HepG2 (cell line): Measurements from ENCODE around the gene ROBO2. TPM values are rescaled to one million over a fixed set of nuclear protein-coding genes. Genes with fewer than 3 reads are reported as not detected.

Experiments
- ATAC-seq: fragments of 200-7000 bp; cut with Tn5 transposase; 3 replicates; pipeline ENCODE4 v1.9.1; 2020; ENCODE audit warnings: mild to moderate bottlenecking, moderate library complexity
- BruUV-seq: library from RNA; stranded (reverse); fragments of 400-500 nt; replicated peaks from 2 replicates; lab custom pipeline; 2021; lab: Mats Ljungman, UMichigan
- CTCF ChIA-PET: fragments of 300-600 bp; formaldehyde crosslinking; extraction: SDS; loops from one replicate; lab custom pipeline; 2021; ENCODE audit warnings: low total read pairs, inconsistent platforms, low intra/inter-chr PET ratio; lab: Yijun Ruan, JAX
- POLR2A ChIA-PET: fragments of 350-600 bp; sonication (Branson Sonifier 250); formaldehyde crosslinking; loops from one replicate; lab custom pipeline; 2020; ENCODE audit warnings: antibody characterized with exemption, inconsistent platforms; lab: Yijun Ruan, JAX
- DNase-seq: peaks from one replicate; pipeline ENCODE4 v3.0.0-alpha.2; 2015; ENCODE audit warnings: low spot score
- FAIRE-seq: peaks from 3 replicates; lab custom pipeline; 2011; peaks lifted over from hg19 to GRCh38; lab: Jason Lieb, UNC
- H2AFZ ChIP-seq: one replicate; pipeline ENCODE4 v1.6.1; 2011; ENCODE audit warnings: low read length, inconsistent platforms
- H3K27ac ChIP-seq: fragments of 300-600 bp; 3 replicates; pipeline ENCODE4 v1.8.0; 2011; ENCODE audit warnings: mixed run types, mild to moderate bottlenecking, mixed read lengths, low read length, inconsistent platforms; ENCODE audit not compliant: insufficient read depth; ENCODE audit errors: extremely low read length
- H3K27me3 ChIP-seq, 2 experiments: fragments of 200-600 bp in 1 of 2; 2 replicates in 1 of 2; 3 replicates in 1 of 2; pipeline versions ENCODE4 v1.6.0 to v1.8.0; 2011; ENCODE audit warnings: low read length in 2 of 2, mild to moderate bottlenecking in 2 of 2, moderate library complexity in 2 of 2, inconsistent platforms in 1 of 2; ENCODE audit not compliant: insufficient read depth in 2 of 2, control insufficient read depth in 1 of 2
- H3K36me3 ChIP-seq, 2 experiments: fragments of 200-600 bp in 1 of 2; replicated peaks in 1 of 2; 2 replicates in 1 of 2; 3 replicates in 1 of 2; pipeline versions ENCODE4 v1.5.1 to v1.8.0; 2011; ENCODE audit warnings: low read length in 2 of 2, inconsistent platforms in 1 of 2; ENCODE audit not compliant: insufficient read depth in 2 of 2, control insufficient read depth in 1 of 2
- H3K4me1 ChIP-seq: 2 replicates; pipeline ENCODE4 v1.5.1; 2012; ENCODE audit warnings: low read length, inconsistent platforms; ENCODE audit not compliant: insufficient read depth
- H3K4me2 ChIP-seq: 2 replicates; pipeline ENCODE4 v1.6.0; 2011; ENCODE audit warnings: low read depth, low read length, inconsistent platforms
- H3K4me3 ChIP-seq, 3 experiments: fragments of 200-600 bp in 1 of 3; sonication (generic), shearing (Covaris generic) in 1 of 3; replicated peaks in 1 of 3; 2 replicates each; pipeline ENCODE4 v1.5.1; 2011 to 2016; ENCODE audit warnings: low read length in 3 of 3, inconsistent platforms in 2 of 3, low read depth in 2 of 3, mild to moderate bottlenecking in 2 of 3, control low read depth in 1 of 3, mixed read lengths in 1 of 3; ENCODE audit not compliant: insufficient read depth in 1 of 3
- H3K79me2 ChIP-seq: one replicate; pipeline ENCODE4 v1.6.1; 2011; ENCODE audit warnings: low read length, inconsistent platforms; ENCODE audit not compliant: insufficient read depth
- H3K9ac ChIP-seq: 2 replicates; pipeline ENCODE4 v1.6.0; 2011; ENCODE audit warnings: mild to moderate bottlenecking, low read depth, low read length, inconsistent platforms; ENCODE audit not compliant: insufficient read depth
- H3K9me3 ChIP-seq: 2 replicates; pipeline ENCODE4 v1.5.1; 2012; ENCODE audit warnings: mild to moderate bottlenecking, low read length
- H4K20me1 ChIP-seq: 2 replicates; pipeline ENCODE4 v1.6.0; 2011; ENCODE audit warnings: inconsistent platforms, mild to moderate bottlenecking, low read length, moderate library complexity; ENCODE audit not compliant: insufficient read depth
- ARHGAP35 ChIP-seq: sonication (generic); formaldehyde crosslinking; IDR thresholded peaks from 2 replicates; pipeline ENCODE4 v1.9.0; 2022; ENCODE audit warnings: mild to moderate bottlenecking, inconsistent platforms, moderate library complexity, missing genetic modification reagents, borderline replicate concordance
- ARNT2 ChIP-seq: sonication (generic); formaldehyde crosslinking; IDR thresholded peaks from 2 replicates; pipeline ENCODE4 v1.8.0; 2022; ENCODE audit warnings: mild to moderate bottlenecking, low read depth, missing genetic modification reagents, moderate library complexity
- MBD4 ChIP-seq: IDR thresholded peaks from 2 replicates; pipeline ENCODE4 v1.6.1; 2012; ENCODE audit warnings: low read length, inconsistent platforms, borderline replicate concordance
- MBNL3 ChIP-seq: fragments of 250-450 bp; sonication (Bioruptor Pico); conservative IDR thresholded peaks from 2 replicates; pipeline ENCODE4 v1.8.0; 2022; ENCODE audit warnings: mild to moderate bottlenecking, inconsistent platforms
- MNT ChIP-seq: fragments of 450-650 bp; IDR thresholded peaks from 2 replicates; pipeline ENCODE4 v1.6.1; 2016
- NCOA1 ChIP-seq: sonication (generic); formaldehyde crosslinking; IDR thresholded peaks from 2 replicates; pipeline ENCODE4 v1.9.0; 2021; ENCODE audit warnings: missing genetic modification reagents
- NFATC3 ChIP-seq: sonication (generic); formaldehyde crosslinking; IDR thresholded peaks from 2 replicates; pipeline ENCODE4 v1.5.1; 2020; ENCODE audit warnings: mild to moderate bottlenecking, missing genetic modification reagents
- PITX1 ChIP-seq: sonication (generic); formaldehyde crosslinking; IDR thresholded peaks from 2 replicates; pipeline ENCODE4 v1.5.1; 2020; ENCODE audit warnings: mild to moderate bottlenecking, missing genetic modification reagents
- POGZ ChIP-seq: sonication (generic); formaldehyde crosslinking; IDR thresholded peaks from 2 replicates; pipeline ENCODE4 v1.4.0; 2020; ENCODE audit warnings: mild to moderate bottlenecking, missing genetic modification reagents
- SRY ChIP-seq: sonication (generic); formaldehyde crosslinking; IDR thresholded peaks from 2 replicates; pipeline ENCODE4 v1.8.0; 2022; ENCODE audit warnings: mild to moderate bottlenecking, missing genetic modification reagents
- TCF7L2 ChIP-seq: IDR thresholded peaks from 2 replicates; pipeline ENCODE4 v1.6.1; 2011; ENCODE audit warnings: mild to moderate bottlenecking, low read depth, low read length, moderate library complexity
- ZFP62 ChIP-seq: sonication (generic); formaldehyde crosslinking; IDR thresholded peaks from 2 replicates; pipeline ENCODE4 v1.4.0; 2020; ENCODE audit warnings: missing genetic modification reagents
- ZNF281 ChIP-seq: sonication (generic); formaldehyde crosslinking; IDR thresholded peaks from 2 replicates; pipeline ENCODE4 v1.4.0; 2020; ENCODE audit warnings: missing genetic modification reagents, borderline replicate concordance
- ZNF432 ChIP-seq: sonication (generic); formaldehyde crosslinking; IDR thresholded peaks from 2 replicates; pipeline ENCODE4 v1.5.0; 2020; ENCODE audit warnings: missing genetic modification reagents, mild to moderate bottlenecking, borderline replicate concordance
- ZNF740 ChIP-seq: sonication (generic); formaldehyde crosslinking; IDR thresholded peaks from 2 replicates; pipeline ENCODE4 v1.4.0; 2020; ENCODE audit warnings: missing genetic modification reagents
- ZNF746 ChIP-seq: sonication (generic); formaldehyde crosslinking; IDR thresholded peaks from 2 replicates; pipeline ENCODE4 v1.8.0; 2022; ENCODE audit warnings: mild to moderate bottlenecking, missing genetic modification reagents
- WGBS: methylation state at CpG from one replicate; pipeline ENCODE4 v1.1.6; 2017; ENCODE audit warnings: low lambda C conversion rate; 5-methylcytosine and 5-hydroxymethylcytosine counted together
- in situ Hi-C: cut with HindIII; loops from 2 replicates; pipeline ENCODE4 v1.10.0; 2017; ENCODE audit warnings: low pct_unique_long_range_greater_than_20kb; ENCODE audit not compliant: extremely low pct_ligation_motif_present
- intact Hi-C: fragments of 100-400 bp; cut with micrococcal nuclease; formaldehyde crosslinking; loops from one replicate; pipeline ENCODE4 v1.10.0; 2022; ENCODE audit not compliant: unreplicated experiment
- polyA plus RNA-seq, 8 experiments: library from polyadenylated mRNA; depleted of rRNA in 3 of 8; stranded (reverse) in 7 of 8; unstranded in 1 of 8; fragments of >200 nt; fragmentation: Illumina TruSeq in 4 of 8; extraction: Trizol in 4 of 8; gene quantifications; 2 replicates each; pipeline versions ENCODE4 v1.2.1 to v1.2.3, GENCODE V29; 2011 to 2016; ENCODE audit warnings: low read depth in 4 of 8, missing spikeins in 1 of 8, mixed read lengths in 1 of 8; ENCODE audit not compliant: insufficient read depth in 1 of 8
- total RNA-seq, 5 experiments: library from RNA; depleted of rRNA; stranded (reverse); fragments of >200 nt; fragmentation: Illumina TruSeq; extraction: Trizol; gene quantifications; 2 replicates each; pipeline ENCODE4 v1.2.3, GENCODE V29; 2016; ENCODE audit warnings: low read depth in 1 of 5

ROBO2 gene
- total and polyA plus RNA-seq, 2 of the 13 experiments (the other 11 are each of a cell fraction or from before 2014, with no cell fraction given), result not detected

GRCh38 chr3:77648214-77648613, 608.3 kb downstream of the ROBO2 start:
- no peak for ATAC-seq
- CTCF ChIA-PET, result no interaction called here
- Histone ChIP-seq H3K9ac (no peak overlapping the region), H3K4me1 (no peaks in the 10 kb centered on the region), H4K20me1 (no peaks in the 10 kb centered on the region), H3K4me3 (no peak overlapping the region), H3K4me2 (no peak overlapping the region), H3K27ac (no peak overlapping the region), H3K27me3 (no peaks in the 10 kb centered on the region; a peak in 1 of 5 replicates), H3K79me2 (no peaks in the 10 kb centered on the region), H3K36me3 (no peaks in the 10 kb centered on the region), H3K9me3 (no peaks in the 10 kb centered on the region), H2AFZ (no peak overlapping the region)
- DNase-seq, result no peak
- WGBS, result 0% methylated on average over 2 of the region's 2 CpGs
- no TSS peak for BruUV-seq
- intact Hi-C loops (no loop called here), in situ Hi-C loops (no loop called here)
- no peak for FAIRE-seq
- POLR2A ChIA-PET, result no interaction called here
- TF ChIP-seq TCF7L2 (no peak), NCOA1 (CRISPR knock-in tag) (no peak), POGZ (CRISPR knock-in tag) (no peak), ZNF281 (CRISPR knock-in tag) (no peak), SRY (CRISPR knock-in tag) (no peak), ARHGAP35 (CRISPR knock-in tag) (no peak), MBD4 (no peak), MBNL3 (CRISPR knock-in tag) (no peak), ZNF432 (CRISPR knock-in tag) (no peak), PITX1 (no peak), ZNF746 (no peak), NFATC3 (CRISPR knock-in tag) (no peak), ARNT2 (no peak), ZNF740 (CRISPR knock-in tag) (no peak), MNT (no peak), ZFP62 (no peak)
